NCI-H1436 (cell line): ENCODE data around the gene CD163L1.
"Not testable (repeated sequence)": the region's sequence is repeated elsewhere in the genome, so short reads cannot be mapped to it uniquely, and the experiment has no call there.

Experiments used
- DNase-seq: peaks from one replicate; lab custom pipeline; 2025; lab: John Stamatoyannopoulos, UW

CD163L1 gene

DNA sequence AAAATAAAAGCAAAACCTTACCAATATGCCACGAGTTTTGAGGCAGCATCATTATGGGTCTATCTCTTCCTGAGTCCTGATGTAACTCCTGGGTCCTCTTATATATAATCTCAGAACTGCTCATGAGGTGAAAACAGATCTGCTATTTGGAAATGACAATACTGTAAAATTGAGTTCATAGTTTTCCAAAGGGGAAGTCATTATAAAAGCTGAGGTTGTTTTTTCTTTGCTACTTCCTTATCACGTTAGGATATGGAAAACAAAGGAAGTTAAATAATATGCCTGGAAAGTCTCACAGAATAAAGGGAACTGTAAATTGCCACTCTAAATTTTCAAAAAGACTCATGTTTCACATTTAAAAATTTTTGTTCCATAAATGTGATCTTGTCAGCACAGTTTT, at the start of gene CD163L1:
TSS of gene CD163L1 (minus strand) at position 78 of the 400 bp plus-strand sequence. CDS start at position 52, 26 bp downstream.
- DNase-seq = no peak

DNA sequence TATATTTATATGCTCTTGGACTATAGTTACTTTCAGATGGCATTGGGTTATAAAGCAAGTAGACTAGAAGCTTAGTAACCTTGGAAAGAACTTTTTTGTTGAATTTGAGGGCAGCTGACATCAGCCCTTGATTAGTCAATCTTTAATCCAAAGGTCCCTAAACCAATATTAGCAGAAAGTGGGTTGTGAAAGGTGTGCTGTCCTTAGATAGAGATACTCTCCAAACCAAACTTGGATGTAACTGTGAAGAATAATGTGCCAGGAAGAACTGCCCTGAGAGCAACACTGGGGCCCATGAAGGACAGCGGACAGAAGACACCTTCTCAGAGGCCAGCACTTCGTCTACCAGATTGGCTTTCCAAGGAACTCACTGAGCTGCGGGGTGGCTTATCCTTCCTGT, 49.1 kb upstream of the CD163L1 start:
- DNase-seq = no peak

DNA sequence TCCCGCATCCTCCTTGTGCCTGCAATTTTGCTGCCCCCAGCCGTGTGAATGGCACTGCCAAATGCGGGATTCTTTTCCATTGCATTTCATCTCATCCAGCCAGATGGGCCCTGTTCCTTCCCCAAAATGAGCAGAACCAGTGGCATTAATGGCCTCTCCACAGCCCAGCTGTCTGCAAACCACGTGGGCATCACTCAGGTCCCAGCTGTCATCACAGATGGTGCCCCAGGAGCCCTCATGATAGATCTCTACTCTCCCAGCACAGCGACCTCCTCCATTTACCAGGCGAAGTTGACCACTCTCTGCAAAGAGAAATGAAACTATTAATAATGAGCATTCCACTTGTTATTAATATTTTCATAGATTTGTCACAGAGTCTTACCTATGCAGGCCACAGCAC, 42.6 kb upstream of the CD163L1 start:
- no peak for DNase-seq

DNA sequence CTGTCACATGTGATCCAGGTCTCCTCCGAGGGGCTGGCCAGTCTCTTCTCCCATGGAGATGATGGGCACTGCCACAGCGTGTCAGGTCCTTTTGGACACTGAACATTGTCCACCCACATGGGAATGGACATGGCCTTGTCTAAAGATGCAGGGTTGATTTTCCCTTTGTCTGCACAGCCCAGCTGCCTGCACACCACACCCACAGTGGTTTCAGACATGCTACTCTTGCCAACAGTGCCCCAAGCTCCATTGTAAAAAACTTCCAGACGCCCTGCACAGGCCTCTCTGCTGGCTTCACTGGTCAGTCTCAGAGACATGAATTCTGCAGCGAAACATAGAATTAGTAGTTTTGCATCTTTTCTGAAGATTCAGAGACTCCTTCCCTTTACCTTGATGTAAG, 41.1 kb upstream of the CD163L1 start:
- DNase-seq = no peak

DNA sequence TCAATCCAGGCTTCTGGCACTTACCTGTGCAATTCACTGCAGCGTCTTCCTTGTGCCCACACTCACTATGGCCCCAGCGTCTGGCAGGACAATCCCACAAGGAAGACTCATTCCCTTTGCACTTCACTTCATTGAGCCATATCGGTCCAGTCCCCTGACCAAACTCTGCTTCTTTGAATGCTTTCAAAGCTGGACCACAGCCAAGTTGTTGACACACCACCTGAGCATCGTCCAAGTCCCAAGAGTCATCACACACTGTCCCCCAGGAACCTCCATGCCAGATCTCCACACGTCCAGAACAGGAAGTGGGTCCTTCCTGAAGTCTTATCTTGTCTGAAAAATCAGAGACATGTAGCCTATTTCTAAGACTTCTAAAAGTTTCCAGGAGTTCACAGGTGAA, 39.4 kb upstream of the CD163L1 start:
- no peak for DNase-seq

DNA sequence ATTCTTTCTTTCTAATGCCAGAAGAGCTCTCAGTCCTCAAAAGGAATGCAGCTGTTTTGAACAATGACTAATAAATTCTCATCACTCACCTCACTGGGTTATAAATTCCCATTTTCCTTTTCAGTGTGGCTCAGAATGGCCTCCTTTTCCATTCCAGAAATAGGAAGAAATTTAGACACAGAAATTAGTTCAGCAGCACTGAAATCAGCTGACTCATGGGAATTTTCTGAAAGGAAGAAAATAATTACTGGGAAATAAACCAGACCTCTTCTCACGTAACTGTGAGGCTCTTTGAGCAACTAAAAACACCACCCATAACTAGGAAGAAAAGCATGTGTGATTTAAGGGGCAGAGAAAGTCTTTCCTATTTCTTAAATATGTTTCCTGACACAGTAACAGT, 35.8 kb upstream of the CD163L1 start:
- DNase-seq = no peak

DNA sequence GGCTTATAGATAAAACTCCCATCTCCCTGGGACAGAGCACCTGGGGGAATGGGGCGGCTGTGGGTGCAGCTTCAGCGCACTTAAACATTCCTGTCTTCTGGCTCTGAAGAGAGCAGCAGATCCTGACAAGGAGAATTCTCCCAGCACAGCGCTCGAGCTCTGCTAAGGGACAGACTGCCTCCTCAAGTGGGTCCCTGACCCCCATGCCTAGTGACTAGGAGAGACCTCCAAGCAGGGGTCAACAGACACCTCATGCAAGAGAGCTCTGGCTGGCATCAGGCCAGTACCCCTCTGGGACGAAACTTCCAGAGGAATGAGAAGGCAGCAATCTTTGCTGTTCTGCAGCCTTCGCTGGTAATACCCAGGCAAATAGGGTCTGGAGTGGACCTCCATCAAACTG, 28.1 kb upstream of the CD163L1 start:
- DNase-seq = no peak

DNA sequence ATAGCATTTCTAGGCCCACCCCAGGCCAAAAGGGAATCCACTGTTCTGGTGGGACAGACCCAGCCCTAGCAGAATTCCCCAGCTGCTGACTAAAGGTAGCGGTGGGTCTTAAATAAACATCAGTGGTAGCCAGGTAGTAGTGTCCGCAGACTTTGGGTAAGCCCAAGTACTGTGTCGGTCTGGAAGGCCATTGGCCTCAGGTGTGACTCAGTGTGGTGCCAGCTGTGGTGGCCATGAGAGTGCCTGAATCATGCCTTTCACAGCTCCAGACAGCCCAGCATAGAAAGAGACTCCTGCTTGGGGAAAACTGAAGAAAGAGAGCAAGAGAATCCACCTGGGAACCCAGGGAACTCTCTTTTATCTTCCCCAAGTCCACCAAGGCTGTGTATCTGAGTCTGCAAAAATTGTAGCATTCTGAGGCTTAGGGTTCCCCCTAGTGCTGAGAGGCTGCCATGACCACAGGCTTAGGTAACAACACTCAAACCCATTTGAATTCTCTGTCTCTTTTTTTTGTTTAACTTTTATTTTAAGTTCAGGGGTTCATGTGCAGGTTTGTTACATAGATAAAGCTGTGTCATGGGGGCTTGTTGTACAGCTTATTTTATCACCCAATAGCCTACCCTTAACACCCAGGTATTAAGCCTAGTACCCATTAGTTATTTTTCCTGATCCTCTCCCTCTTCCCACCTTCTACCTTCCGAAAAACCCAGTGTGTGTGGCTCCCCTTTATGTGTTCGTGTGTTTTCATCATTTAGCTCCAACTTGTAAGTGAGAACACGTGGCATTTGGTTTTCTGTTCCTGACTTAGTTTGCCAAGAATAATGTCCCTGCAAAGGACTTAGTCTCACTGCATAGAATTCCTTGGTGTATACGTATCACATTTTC, 16.7 kb upstream of the CD163L1 start:
- peak; percentile 26 for DNase-seq

DNA sequence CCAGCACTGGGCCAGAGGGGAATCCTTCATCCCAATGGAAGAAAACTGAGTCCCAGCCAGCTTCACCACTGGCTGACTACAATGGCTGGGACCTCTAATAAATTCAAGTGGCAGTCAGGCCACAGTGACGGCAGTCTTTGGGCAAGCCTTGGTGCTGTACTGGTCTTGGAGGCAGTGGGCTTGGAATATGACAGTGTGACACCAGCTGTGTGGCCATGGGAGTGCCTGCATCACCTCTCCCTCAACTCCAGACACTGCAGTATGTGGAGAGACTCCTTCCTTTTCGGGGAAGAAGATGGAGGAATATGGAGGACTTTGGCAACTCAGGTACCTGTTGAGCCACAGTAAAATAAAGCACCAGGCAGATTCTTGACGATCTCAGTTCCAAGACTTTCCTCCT, 16.0 kb upstream of the CD163L1 start:
- DNase-seq = no peak

DNA sequence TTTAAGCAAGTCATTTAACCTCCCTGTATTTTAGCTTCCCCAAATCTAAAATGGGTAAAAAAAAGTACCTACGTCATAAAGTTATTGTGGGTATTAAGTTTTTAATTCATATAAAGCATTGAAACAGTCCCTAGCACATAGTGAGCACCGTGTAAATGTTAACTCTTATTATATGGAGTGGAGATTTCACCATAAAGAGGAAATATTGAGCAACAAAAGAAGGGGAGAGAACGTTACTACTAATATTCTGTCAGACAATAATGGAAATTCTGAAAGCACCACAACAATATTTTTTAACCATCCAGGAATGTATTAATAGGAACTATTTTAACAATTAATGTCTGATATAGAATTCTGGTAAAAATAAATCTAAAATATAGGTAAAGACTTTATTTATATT, 7.8 kb upstream of the CD163L1 start:
- no peak for DNase-seq

DNA sequence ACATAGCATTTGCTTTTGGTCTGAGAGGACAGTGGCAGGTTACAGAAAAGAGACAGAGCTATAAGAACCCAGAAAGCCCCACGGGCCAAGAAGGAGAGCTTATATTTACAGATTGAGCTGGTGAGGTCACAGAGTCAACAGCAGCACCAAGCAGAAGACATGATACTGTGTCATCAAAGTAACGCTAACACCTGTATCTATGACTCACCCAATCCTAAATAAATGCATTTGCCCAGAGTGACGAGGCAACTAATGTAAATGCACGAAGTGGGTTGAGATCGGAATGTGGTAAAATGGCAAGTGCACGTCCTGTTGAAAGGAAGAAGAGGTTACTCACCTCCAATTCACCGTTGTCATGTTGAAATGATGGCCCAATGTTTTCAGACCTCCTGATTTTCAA, 6.7 kb upstream of the CD163L1 start:
- DNase-seq = no peak

DNA sequence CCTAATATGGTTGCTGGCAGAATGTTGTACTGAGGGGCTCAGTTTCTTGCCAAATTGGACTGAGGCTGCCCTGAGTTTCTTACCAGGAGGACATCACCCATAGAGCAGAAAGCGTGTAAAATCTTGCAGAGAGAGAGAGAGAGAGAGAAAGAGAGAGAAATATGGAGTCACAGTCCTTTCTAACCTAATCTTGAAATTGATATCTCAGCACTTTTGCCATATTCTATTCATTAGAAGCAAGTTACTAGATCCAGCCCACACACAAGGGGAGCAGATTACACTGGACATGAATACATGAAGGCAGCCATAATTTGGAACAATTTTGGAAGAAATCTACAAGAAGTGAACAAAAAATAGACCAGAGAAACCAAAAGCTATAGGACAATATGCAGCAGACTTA, 4.1 kb upstream of the CD163L1 start:
- DNase-seq = no peak

DNA sequence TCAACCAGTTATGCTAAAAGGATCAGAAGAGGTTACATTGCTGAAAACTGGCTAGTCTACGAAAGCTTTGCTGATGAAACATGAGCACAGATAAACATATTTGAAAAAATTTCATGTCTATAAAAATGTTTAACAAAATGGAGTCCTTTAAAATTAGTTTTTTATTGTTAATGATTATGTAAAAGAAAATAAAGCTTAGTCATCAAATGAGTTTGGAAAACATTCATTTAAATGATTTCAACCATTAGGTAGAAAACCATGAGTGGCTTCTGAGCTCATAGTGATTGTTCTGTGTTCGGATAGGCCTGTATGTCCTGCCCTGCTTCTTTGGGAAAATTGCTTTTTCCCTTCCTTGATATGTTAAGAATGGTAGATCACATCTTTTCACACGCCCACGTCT, 584 bp upstream of the CD163L1 start:
- DNase-seq = no peak

DNA sequence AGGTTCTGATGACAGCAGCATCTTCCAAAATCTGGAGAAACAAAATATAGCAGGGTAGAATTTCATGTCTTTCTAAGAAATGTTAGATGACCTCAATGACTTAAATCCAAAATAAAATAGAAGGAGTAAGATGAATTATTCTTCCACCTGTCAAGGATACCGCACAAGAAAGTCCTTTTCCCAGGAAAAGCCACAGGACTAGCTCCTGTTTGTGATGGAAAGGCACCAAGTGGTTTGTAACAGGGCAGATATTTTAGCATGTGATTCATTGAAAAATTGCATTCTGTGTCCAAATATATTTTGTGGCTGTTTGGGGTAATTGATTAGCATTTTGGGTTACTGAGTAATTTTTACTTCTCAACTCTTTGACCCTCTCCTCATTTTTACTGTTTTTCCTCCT, 2.7 kb downstream of the CD163L1 start:
- DNase-seq = no peak

DNA sequence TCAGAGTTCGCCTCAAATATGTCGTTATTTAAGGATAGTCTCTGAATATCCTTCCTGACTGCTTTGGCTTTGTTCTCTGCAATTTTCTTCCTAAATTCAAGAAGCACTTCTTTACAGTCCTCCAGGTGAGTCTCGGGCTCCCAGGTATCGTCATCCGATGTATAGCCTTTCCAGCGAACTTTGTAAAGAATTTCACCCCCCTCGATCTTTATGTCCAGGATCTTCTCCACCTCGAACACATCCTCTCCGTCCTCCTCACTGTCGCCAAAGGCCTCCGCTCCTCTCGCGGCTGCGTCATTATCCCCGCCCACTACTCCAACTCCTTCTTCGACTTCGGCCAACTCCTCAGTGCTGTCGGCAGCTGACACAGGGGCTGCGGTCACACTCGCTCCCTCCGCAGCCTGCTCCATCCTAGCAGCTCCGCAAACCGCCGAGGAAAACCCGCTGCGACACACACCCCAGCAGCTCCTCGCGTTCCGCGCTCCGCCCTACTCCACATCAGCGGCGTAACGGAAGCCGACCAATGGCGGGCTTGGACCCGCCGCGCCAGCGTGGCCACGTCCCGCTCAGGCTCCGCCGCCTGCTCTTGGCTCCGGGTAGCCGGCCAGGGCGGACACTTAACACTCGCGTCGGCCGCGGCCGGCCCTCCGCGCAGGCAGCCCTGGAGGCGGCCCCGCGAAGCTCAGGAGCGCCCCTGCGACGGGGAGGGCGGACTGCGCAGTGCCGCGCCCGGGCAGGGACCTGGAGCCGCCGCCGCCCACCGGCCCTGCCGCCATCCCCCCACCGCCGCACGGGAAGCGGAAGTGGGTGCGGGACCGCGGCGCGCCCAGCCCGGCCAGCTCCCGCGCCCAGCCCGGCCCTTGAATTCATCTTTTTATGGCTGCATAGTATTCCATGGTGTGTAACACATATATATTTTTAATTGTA, 4.1 kb downstream of the CD163L1 start:
- no peak for DNase-seq

DNA sequence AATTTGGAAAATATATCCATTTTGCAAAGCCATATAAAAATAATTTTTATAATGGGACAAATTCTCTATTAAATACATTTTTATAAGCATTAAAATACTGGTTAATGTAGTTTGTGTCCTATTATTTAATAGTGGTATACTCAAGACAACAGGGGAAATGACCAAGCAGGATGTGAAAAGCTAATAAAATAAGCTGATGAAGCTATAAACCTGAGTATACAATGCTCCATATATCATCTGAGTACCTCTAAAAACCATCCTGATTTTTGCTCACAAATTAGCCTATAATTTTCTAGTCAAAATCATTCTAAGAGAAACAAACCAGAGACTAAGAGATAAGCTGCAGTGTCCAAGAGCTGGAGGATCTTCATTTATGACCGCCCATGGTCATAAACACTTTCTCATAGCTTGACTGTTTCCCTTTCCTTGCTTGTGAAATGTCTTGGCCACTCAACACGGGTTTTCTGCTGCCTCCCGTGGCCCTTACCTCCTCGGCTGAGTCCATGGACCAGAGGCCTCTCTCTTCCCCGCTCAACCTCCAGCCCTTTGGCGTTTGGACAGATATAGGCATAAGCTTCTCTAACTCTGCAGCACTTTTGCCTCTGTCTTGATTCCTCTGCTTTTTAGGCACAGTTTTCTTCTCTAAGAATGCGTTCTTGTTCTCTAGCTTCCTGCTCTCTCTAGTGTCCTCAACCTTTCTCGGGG, 5.5 kb downstream of the CD163L1 start:
- DNase-seq = not testable (repeated sequence)

DNA sequence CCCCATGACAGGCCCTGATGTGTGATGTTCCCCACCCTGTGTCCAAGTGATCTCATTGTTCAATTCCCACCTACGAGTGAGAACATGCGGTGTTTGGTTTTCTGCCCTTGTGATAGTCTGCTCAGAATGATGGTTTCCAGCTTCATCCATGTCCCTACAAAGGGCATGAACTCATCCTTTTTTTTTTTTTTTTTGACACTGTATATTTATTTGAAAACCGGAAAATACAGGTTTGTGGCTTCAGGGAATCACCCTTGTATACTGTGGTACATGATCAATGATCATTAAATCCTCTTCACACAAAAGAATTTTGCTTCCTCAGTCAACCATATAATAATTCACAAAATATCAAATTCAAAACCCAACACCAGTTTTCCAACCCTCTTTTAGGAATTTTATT, 6.5 kb downstream of the CD163L1 start:
- not testable (repeated sequence) for DNase-seq

DNA sequence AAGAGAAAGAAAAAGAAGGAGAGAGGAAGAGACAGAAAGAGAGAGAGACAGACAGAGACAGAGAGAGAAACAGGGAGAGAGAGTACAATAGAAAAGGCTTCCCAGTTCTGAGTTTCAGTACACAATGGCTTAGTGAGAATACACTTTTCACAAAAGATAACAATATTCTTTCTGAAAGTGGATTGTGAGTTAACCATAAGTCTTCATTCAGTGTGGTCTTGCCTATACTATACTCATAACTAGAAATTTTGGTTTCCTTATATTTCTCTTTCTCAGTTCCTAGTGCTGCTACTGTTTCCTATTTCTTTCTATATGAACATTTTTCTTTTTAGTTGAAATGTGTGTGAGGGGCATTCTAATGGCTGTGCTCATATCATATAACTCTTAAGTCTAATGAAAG, 9.3 kb downstream of the CD163L1 start:
- DNase-seq = no peak

DNA sequence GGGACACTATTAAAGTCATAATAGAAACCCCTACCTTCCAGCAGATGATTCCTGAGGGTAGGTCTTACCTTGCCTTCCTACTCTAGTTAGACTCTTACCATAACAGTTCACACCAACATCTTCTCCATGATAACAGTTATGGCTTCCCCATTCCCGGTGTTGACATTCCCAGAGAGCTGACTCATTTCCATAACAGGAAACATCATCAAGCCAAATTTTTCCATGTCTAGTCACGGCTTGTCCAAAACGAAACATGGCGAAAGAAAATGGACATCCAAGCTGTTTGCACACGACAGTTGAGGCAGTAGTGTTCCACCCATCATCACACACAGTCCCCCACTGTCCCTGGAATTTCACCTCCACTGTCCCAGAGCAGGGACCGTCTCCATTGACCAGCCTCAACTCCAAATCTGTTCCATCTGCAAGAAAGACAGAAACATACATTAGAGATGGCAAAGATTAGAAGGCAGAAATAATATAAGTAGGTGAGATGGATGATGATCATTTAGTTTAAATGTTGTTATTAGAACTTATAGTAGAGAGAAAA, 10.6 kb downstream of the CD163L1 start:
- DNase-seq = no peak

DNA sequence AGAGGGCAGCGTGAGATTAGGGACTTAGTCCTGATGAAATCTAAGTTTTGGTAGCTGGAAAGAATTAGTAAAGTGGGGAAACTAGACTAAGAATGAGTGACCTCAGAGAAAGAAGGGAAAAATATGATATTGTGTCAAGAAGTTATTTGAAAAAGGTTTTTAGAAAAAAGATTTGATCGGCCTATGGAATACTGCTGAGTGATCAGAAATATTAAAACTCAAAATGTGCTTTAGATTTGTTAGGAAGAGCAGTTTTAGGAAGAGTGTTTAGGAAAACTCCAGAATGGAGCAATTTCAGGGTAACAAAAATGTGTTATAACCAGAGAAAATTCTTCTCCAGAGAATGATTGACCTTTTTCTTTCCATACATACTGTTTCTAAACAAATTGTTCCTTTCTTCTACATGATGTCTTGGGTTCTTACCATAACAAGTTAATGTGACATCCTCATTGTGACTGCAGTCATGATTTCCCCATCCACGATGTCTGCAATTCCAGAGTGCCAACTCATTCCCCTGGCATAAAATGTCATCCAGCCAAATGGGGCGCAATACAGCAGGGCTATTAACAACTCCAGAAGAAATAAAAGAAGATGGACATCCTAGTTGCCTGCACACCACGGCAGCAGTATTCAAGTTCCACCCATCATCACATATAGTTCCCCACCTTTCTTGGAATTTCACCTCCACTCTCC, 11.8 kb downstream of the CD163L1 start:
- DNase-seq = no peak

DNA sequence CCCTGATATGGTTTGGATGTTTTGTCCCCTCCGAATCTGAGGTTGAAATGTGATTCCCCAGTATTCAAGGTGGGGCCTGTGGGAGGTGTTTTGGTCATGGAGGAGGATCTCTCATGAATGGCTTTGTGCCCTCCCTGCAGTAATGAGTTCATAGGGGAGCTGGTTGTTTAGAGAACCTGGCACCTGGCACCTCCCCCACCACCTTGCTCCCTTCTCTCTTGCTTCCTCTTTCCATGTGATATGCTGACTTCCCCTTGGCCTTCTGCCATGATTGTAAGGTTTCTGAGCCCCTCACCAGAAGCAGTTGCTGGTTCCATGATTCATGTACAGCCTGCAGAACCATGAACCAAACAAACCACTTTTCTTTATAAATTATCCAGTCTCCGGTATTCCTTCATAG, 32.6 kb downstream of the CD163L1 start:
- DNase-seq = no peak
